ENCODE data around the gene C1orf115. TPM values are rescaled to one million over a fixed set of nuclear protein-coding genes. Genes with fewer than 3 reads are reported as not detected.

The C1orf115 gene
- total and polyA plus RNA-seq, 7 donors: 3.8 to 8.9 (median 4.9) TPM

DNA sequence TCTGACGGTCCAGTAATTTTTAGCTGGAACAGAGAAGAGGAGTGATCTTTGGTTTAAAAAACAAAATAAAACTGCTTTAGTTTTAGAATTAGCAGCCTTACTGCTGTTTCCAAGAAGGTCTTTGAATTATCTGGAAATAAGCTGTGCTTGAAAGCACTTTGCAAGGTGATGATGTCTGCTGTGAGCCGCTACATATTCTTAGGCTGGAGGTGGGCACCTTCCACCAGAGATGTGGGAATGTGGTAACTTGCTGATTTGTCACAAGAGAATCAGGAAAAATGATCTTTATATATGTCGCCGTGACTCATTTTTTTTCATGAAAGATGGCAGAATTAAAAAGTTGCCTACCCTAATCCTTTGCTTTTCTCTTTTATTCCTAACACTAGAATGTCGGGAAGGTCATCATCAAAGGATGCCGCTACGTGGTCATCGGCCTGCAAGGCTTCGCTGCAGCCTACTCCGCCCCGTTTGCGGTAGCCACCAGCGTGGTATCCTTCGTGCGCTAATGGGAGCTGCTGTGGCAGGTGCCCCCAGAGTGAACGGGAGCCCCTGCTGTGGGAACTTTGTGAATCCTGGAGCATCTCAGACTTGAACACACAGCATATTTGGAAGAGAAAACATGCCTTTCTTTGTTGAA lies 6.2 kb downstream of the C1orf115 start:
- H3K9me3 ChIP-seq: no peaks in the 10 kb centered on the region
- H3K4me3 ChIP-seq: no peak overlapping the region
- ATAC-seq (no peak), DNase-seq (no peak)
- H3K36me3 ChIP-seq (ENCODE audit: insufficient read depth in 1 of 2, low read depth in 1 of 2): no peaks in the 10 kb centered on the region
- peaks cover 0 to 2% (median 0%) of the 10 kb centered on the region in 3 donors for H3K27me3 ChIP-seq (ENCODE audit: insufficient read depth in 3 of 3, low read length in 2 of 3)
- no peaks in the 10 kb centered on the region for H3K4me1 ChIP-seq
- WGBS, 3 donors: 92 to 95% (median 92%) methylated on average over 16 of the region's 16 CpGs
- intact Hi-C loops (cut with DNase I): no loop called here
- no peak overlapping the region for H3K27ac ChIP-seq
- TF ChIP-seq, protein P1, sequence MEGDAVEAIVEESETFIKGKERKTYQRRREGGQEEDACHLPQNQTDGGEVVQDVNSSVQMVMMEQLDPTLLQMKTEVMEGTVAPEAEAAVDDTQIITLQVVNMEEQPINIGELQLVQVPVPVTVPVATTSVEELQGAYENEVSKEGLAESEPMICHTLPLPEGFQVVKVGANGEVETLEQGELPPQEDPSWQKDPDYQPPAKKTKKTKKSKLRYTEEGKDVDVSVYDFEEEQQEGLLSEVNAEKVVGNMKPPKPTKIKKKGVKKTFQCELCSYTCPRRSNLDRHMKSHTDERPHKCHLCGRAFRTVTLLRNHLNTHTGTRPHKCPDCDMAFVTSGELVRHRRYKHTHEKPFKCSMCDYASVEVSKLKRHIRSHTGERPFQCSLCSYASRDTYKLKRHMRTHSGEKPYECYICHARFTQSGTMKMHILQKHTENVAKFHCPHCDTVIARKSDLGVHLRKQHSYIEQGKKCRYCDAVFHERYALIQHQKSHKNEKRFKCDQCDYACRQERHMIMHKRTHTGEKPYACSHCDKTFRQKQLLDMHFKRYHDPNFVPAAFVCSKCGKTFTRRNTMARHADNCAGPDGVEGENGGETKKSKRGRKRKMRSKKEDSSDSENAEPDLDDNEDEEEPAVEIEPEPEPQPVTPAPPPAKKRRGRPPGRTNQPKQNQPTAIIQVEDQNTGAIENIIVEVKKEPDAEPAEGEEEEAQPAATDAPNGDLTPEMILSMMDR (IDR thresholded peaks at IDR 0.05): no peak

DNA sequence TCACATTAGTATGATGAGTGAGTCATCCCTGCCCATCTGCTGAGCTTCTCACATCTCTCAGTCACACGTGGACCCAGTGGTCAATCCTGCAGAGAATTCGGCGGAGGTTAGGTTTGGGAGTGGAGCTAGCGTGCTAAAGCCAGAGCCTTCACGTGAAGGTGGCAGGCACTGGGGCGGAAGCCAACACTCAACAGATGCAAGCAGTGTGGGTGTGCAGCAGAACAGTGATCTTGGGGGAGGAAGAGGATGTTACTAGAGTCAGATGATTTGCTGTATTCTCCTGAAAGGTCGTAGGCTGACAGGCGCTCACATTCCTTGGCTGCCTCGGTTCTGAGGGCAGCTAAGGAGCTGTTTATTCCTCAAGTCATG lies 6.7 kb downstream of the C1orf115 start:
- H3K9me3 ChIP-seq: no peaks in the 10 kb centered on the region
- DNase-seq (no peak), ATAC-seq (no peak)
- WGBS, 3 donors: 59 to 69% (median 61%) methylated on average over 9 of the region's 9 CpGs
- no peak overlapping the region for H3K4me3 ChIP-seq
- peaks cover 0 to 2% (median 0%) of the 10 kb centered on the region in 3 donors for H3K27me3 ChIP-seq (ENCODE audit: insufficient read depth in 3 of 3, low read length in 2 of 3)
- no peaks in the 10 kb centered on the region for H3K36me3 ChIP-seq (ENCODE audit: insufficient read depth in 1 of 2, low read depth in 1 of 2)
- intact Hi-C loops (cut with DNase I): no loop called here
- TF ChIP-seq, protein P1 (IDR thresholded peaks at IDR 0.05): no peak
- H3K4me1 ChIP-seq: no peaks in the 10 kb centered on the region
- no peak overlapping the region for H3K27ac ChIP-seq

DNA sequence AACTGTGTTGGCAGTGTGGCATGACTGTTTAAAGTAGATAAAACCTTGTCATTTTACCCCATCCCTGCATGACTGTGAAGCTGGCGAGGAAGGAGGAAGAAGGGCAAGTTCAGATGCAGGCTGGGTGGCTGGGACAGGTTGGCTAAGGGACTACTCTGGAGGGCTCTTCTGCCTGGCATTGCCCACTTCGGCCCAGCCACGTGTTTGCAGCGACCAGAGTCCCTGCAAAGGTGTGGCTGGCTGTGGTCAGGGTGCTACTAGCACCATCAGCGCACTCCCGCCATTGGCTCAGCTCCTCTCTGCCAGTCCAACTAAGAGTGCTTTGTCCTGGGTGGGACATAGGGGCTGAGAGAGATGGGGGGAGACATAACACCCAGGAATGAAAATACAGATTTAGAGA lies 7.2 kb downstream of the C1orf115 start:
- 90 to 92% (median 92%) methylated on average over 6 of the region's 6 CpGs for WGBS, 3 donors
- H3K4me3 ChIP-seq: no peak overlapping the region
- no peak for DNase-seq
- H3K27ac ChIP-seq: no peak overlapping the region
- no peaks in the 10 kb centered on the region for H3K9me3 ChIP-seq
- no peak for ATAC-seq
- H3K4me1 ChIP-seq: no peaks in the 10 kb centered on the region
- intact Hi-C loops (cut with DNase I): no loop called here
- no peaks in the 10 kb centered on the region for H3K27me3 ChIP-seq (ENCODE audit: insufficient read depth in 3 of 3, low read length in 2 of 3)
- no peaks in the 10 kb centered on the region for H3K36me3 ChIP-seq (ENCODE audit: insufficient read depth in 1 of 2, low read depth in 1 of 2)
- TF ChIP-seq, protein P1 (IDR thresholded peaks at IDR 0.05): no peak

DNA sequence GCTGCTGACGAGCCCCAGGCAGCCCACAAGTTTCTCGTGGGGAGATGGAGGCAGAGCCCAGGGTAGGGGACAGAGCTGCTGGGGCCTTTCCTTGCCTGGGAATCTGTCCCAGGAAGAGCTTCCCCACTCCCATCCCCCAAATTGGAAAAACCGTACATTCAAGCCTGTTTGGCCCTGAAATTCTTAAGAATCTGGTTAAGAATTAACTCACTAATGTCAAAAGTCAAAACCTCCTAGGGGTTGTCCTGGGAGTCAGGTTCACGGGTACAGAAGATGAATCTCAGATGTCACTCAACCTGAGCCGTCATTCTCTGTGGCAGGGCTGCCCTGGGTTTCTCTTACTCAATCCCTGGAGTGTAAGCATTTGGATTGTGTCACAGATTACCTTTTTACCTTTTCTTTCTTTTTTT lies 8.4 kb downstream of the C1orf115 start:
- no peak for DNase-seq
- intact Hi-C loops (cut with DNase I): no loop called here
- no peak for ATAC-seq
- no peaks in the 10 kb centered on the region for H3K27me3 ChIP-seq (ENCODE audit: insufficient read depth in 3 of 3, low read length in 2 of 3)
- no peak overlapping the region for H3K27ac ChIP-seq
- H3K36me3 ChIP-seq (ENCODE audit: insufficient read depth in 1 of 2, low read depth in 1 of 2): no peaks in the 10 kb centered on the region
- TF ChIP-seq, protein P1 (IDR thresholded peaks at IDR 0.05): no peak
- no peaks in the 10 kb centered on the region for H3K4me1 ChIP-seq
- no peak overlapping the region for H3K4me3 ChIP-seq
- no peaks in the 10 kb centered on the region for H3K9me3 ChIP-seq
- WGBS, 3 donors: 74 to 86% (median 78%) methylated on average over 5 of the region's 5 CpGs

DNA sequence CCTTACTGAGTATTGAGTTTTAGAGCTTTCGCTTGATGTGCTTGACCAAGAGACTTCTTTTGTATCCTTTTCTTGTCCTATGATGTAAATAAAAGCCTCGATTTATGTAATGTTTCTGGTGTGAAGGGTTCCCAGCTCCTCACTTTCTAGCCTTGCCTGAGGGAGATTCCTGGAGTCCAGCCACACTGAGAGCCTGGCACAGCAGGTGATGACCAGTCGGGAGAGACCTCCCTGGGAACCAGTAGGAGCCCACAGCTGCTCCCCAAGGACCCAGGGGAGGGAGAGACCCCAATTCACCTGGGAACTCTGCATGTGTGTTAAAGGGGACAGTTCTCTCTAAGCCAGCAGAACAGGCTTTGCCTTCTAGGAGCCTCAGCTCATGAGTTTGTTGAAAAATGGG lies 8.9 kb downstream of the C1orf115 start:
- TF ChIP-seq, protein P1 (IDR thresholded peaks at IDR 0.05): no peak
- WGBS, 3 donors: 74 to 78% (median 74%) methylated on average over 3 of the region's 3 CpGs
- H3K27me3 ChIP-seq (ENCODE audit: insufficient read depth in 3 of 3, low read length in 2 of 3): no peaks in the 10 kb centered on the region
- H3K4me3 ChIP-seq: no peak overlapping the region
- no peaks in the 10 kb centered on the region for H3K4me1 ChIP-seq
- intact Hi-C loops (cut with DNase I): no loop called here
- ATAC-seq (no peak), DNase-seq (no peak)
- no peaks in the 10 kb centered on the region for H3K36me3 ChIP-seq (ENCODE audit: insufficient read depth in 1 of 2, low read depth in 1 of 2)
- no peaks in the 10 kb centered on the region for H3K9me3 ChIP-seq
- no peak overlapping the region for H3K27ac ChIP-seq

All from psoas muscle (tissue), 8 donors.